Stimulated activated CD8-positive, alpha-beta memory T cell treated with anti-CD3 and anti-CD28 coated beads, Interleukin-12 subunit alpha, Interleukin-12 subunit beta, amount 100 ng/mL, for 1 hour (primary cell): ENCODE data around the gene CHIA.
"Not testable (repeated sequence)": the region's sequence is repeated elsewhere in the genome, so short reads cannot be mapped to it uniquely, and the experiment has no call there.

Experiments
- DNase-seq: peaks from one replicate; pipeline ENCODE4 v3.0.0-alpha.2; 2020; ENCODE audit warnings: low read depth

Gene CHIA

GRCh38 chr1:111285879-111286278 is 4.8 kb upstream of the CHIA start:
- DNase-seq = no peak

GRCh38 chr1:111286912-111287311 is 3.7 kb upstream of the CHIA start:
- no peak for DNase-seq

- no peak for DNase-seq
Observed at GRCh38 chr1:111289371-111289770, 1.3 kb upstream of the CHIA start.

GRCh38 chr1:111290104-111290503 is 547 bp upstream of the CHIA start:
- no peak for DNase-seq

GRCh38 chr1:111294390-111294789 is 3.7 kb downstream of the CHIA start:
- DNase-seq = no peak

GRCh38 chr1:111302374-111302773 is 11.7 kb downstream of the CHIA start:
- DNase-seq = no peak

- DNase-seq = no peak
Observed at GRCh38 chr1:111309690-111310089, 19.0 kb downstream of the CHIA start.

GRCh38 chr1:111318523-111318922 is 27.9 kb downstream of the CHIA start:
- DNase-seq = no peak

- DNase-seq = no peak
Observed at GRCh38 chr1:111320066-111320879, 29.6 kb downstream of the CHIA start.

GRCh38 chr1:111323231-111323630 is 32.6 kb downstream of the CHIA start:
- DNase-seq = no peak

GRCh38 chr1:111332190-111332589 is 41.5 kb downstream of the CHIA start:
- DNase-seq = no peak

- peak; percentile 22 for DNase-seq
Observed at GRCh38 chr1:111334169-111334568, 43.5 kb downstream of the CHIA start.

GRCh38 chr1:111335214-111335877 is 44.7 kb downstream of the CHIA start:
- DNase-seq = not testable (repeated sequence)

- DNase-seq = not testable (repeated sequence)
Observed at GRCh38 chr1:111338849-111339248, 48.2 kb downstream of the CHIA start.

GRCh38 chr1:111346089-111346885 is 55.6 kb downstream of the CHIA start:
- DNase-seq = peak; percentile 74

- DNase-seq = no peak
Observed at GRCh38 chr1:111347026-111347425, 56.4 kb downstream of the CHIA start.

- no peak for DNase-seq
Observed at GRCh38 chr1:111351700-111352099, 61.0 kb downstream of the CHIA start.

GRCh38 chr1:111354584-111354983 is 63.9 kb downstream of the CHIA start:
- no peak for DNase-seq

- DNase-seq = no peak
Observed at GRCh38 chr1:111358964-111359363, 68.3 kb downstream of the CHIA start.

GRCh38 chr1:111359376-111359775 is 68.7 kb downstream of the CHIA start:
- no peak for DNase-seq

GRCh38 chr1:111360257-111360656 is 69.6 kb downstream of the CHIA start:
- not testable (repeated sequence) for DNase-seq

GRCh38 chr1:111361761-111362160 is 71.1 kb downstream of the CHIA start:
- no peak for DNase-seq

GRCh38 chr1:111364690-111365089 is 74.0 kb downstream of the CHIA start:
- no peak for DNase-seq
